K562 (cell line): ENCODE data around the gene PIK3R1. TPM values are rescaled to one million over a fixed set of nuclear protein-coding genes. Genes with fewer than 3 reads are reported as not detected.

ENCODE experiments used
- ATAC-seq: fragments of 200-7000 bp; cut with Tn5 transposase; 3 replicates; pipeline ENCODE4 v1.9.1; 2020; ENCODE audit warnings: moderate library complexity
- BruUV-seq: library from RNA; stranded (reverse); fragments of 400-500 nt; replicated peaks from 2 replicates; lab custom pipeline; 2021; lab: Mats Ljungman, UMichigan
- CTCF ChIA-PET: fragments of 300-600 bp; formaldehyde crosslinking; extraction: SDS; loops from one replicate; lab custom pipeline; 2021; ENCODE audit warnings: low intra/inter-chr PET ratio; lab: Yijun Ruan, JAX
- POLR2A ChIA-PET: fragments of 300-600, 350-650 bp; sonication (Branson Sonifier 250); formaldehyde crosslinking; extraction: SDS; loops from one replicate; lab custom pipeline; 2021; ENCODE audit warnings: antibody characterized with exemption, inconsistent platforms; lab: Yijun Ruan, JAX
- DNase-seq, 4 experiments: peaks; one replicate each; pipeline versions ENCODE4 v3.0.0 to v3.0.0-alpha.2; 2011 to 2018; ENCODE audit warnings: low spot score in 3 of 4, mixed read lengths in 3 of 4; ENCODE audit errors: extremely low read depth in 1 of 4
- FAIRE-seq: peaks from 2 replicates; lab custom pipeline; 2011; peaks lifted over from hg19 to GRCh38; lab: Jason Lieb, UNC
- H2AFZ ChIP-seq: 2 replicates; pipeline ENCODE4 v1.6.0; 2011; ENCODE audit warnings: low read depth, low read length, control low read depth, inconsistent platforms
- H3K27ac ChIP-seq: fragments of 200-600 bp; 3 replicates; pipeline ENCODE4 v1.8.0; 2011; ENCODE audit warnings: low read depth, mild to moderate bottlenecking, control low read depth, inconsistent platforms, low read length, moderate library complexity, mixed read lengths; ENCODE audit errors: extremely low read depth
- H3K27me3 ChIP-seq, 2 experiments: fragments of 300-600 bp in 1 of 2; 2 replicates in 1 of 2; 3 replicates in 1 of 2; pipeline versions ENCODE4 v1.6.0 to v1.8.0; 2011; ENCODE audit warnings: inconsistent platforms in 2 of 2, low read length in 2 of 2, mild to moderate bottlenecking in 1 of 2, mixed read lengths in 1 of 2, moderate library complexity in 1 of 2; ENCODE audit not compliant: control insufficient read depth in 2 of 2, insufficient read depth in 2 of 2
- H3K36me3 ChIP-seq: fragments of 300-600 bp; 3 replicates; pipeline ENCODE4 v1.8.0; 2011; ENCODE audit warnings: mild to moderate bottlenecking, low read length, inconsistent platforms; ENCODE audit not compliant: control insufficient read depth, insufficient read depth
- H3K4me1 ChIP-seq, 2 experiments: fragments of 200-600 bp in 1 of 2; replicated peaks in 1 of 2; 2 replicates in 1 of 2; 3 replicates in 1 of 2; pipeline versions ENCODE4 v1.5.1 to v1.8.0; 2011; ENCODE audit warnings: inconsistent platforms in 2 of 2, low read length in 2 of 2, mild to moderate bottlenecking in 1 of 2, mixed read lengths in 1 of 2, moderate library complexity in 1 of 2; ENCODE audit not compliant: control insufficient read depth in 2 of 2, insufficient read depth in 2 of 2
- H3K4me2 ChIP-seq: 2 replicates; pipeline ENCODE4 v1.6.1; 2011; ENCODE audit warnings: low read length, control low read depth, inconsistent platforms, mixed read lengths; ENCODE audit not compliant: insufficient read depth
- H3K4me3 ChIP-seq: fragments of 200-600 bp; sonication (generic), shearing (Covaris generic); 2 replicates; pipeline ENCODE4 v1.5.1; 2016; ENCODE audit warnings: control low read depth, inconsistent platforms
- H3K79me2 ChIP-seq: fragments of 200-600 bp; 3 replicates; pipeline ENCODE4 v1.8.0; 2011; ENCODE audit warnings: low read length, inconsistent platforms; ENCODE audit not compliant: control insufficient read depth, insufficient read depth
- H3K9ac ChIP-seq, 2 experiments: 2 replicates each; pipeline versions ENCODE4 v1.6.0 to v1.6.1; 2011; ENCODE audit warnings: low read depth in 2 of 2, low read length in 2 of 2, control low read depth in 1 of 2, inconsistent platforms in 1 of 2, mild to moderate bottlenecking in 1 of 2, mixed read lengths in 1 of 2; ENCODE audit not compliant: insufficient read depth in 1 of 2
- H3K9me1 ChIP-seq: one replicate; pipeline ENCODE4 v1.6.0; 2011; ENCODE audit warnings: inconsistent platforms, mild to moderate bottlenecking, low read length, moderate library complexity; ENCODE audit not compliant: control insufficient read depth, insufficient read depth
- H3K9me3 ChIP-seq: replicated peaks from 2 replicates; pipeline ENCODE4 v1.5.1; 2011; ENCODE audit warnings: low read depth, low read length, inconsistent platforms; ENCODE audit not compliant: control insufficient read depth, insufficient read depth
- H4K20me1 ChIP-seq: replicated peaks from 2 replicates; pipeline ENCODE4 v1.6.1; 2011; ENCODE audit warnings: low read length, inconsistent platforms, mixed read lengths; ENCODE audit not compliant: control insufficient read depth, insufficient read depth
- BMI1 ChIP-seq: fragments of 150-350 bp; IDR thresholded peaks from 2 replicates; pipeline ENCODE4 v1.6.1; 2014; ENCODE audit warnings: low read length
- BRCA1 ChIP-seq, 2 experiments: fragments of 450-650 bp in 1 of 2; sonication (generic) in 1 of 2; formaldehyde crosslinking in 1 of 2; IDR thresholded peaks; 2 replicates each; pipeline versions ENCODE4 v1.5.0 to v1.6.1; 2017 to 2020; ENCODE audit warnings: mild to moderate bottlenecking in 1 of 2, missing genetic modification reagents in 1 of 2
- FOXK2 ChIP-seq, 2 experiments: fragments of 450-650 bp; IDR thresholded peaks in 1 of 2; conservative IDR thresholded peaks in 1 of 2; 2 replicates each; pipeline ENCODE4 v1.6.1; 2016; ENCODE audit warnings: low read depth in 2 of 2, mild to moderate bottlenecking in 1 of 2
- PTBP1 ChIP-seq: fragments of 200-400 bp; formaldehyde crosslinking; IDR thresholded peaks from 2 replicates; pipeline ENCODE4 v1.6.1; 2017; ENCODE audit warnings: low read depth, low read length
- RFX7 ChIP-seq: fragments of 250-450 bp; sonication (Bioruptor Pico); IDR thresholded peaks from 2 replicates; pipeline ENCODE4 v1.5.1; 2021; ENCODE audit warnings: mild to moderate bottlenecking
- SIN3B ChIP-seq: fragments of 450-650 bp; IDR thresholded peaks from 2 replicates; pipeline ENCODE4 v1.6.1; 2017; ENCODE audit warnings: low read depth, mild to moderate bottlenecking, moderate library complexity
- TFAM ChIP-seq: fragments of 250-450 bp; sonication (Bioruptor Pico); conservative IDR thresholded peaks from 2 replicates; pipeline ENCODE4 v1.5.0; 2021; ENCODE audit warnings: mild to moderate bottlenecking, moderate library complexity
- ZNF780A ChIP-seq: fragments of 250-450 bp; sonication (Bioruptor Pico); IDR thresholded peaks from 2 replicates; pipeline ENCODE4 v1.5.0; 2021; ENCODE audit warnings: mild to moderate bottlenecking
- WGBS: fragments of 100-300 bp; shearing (Covaris generic); methylation state at CpG from one replicate; pipeline ENCODE4 v1.1.6; 2016; ENCODE audit warnings: low coverage, mixed read lengths; ENCODE audit not compliant: insufficient coverage; ENCODE audit errors: missing lambda C conversion rate; 5-methylcytosine and 5-hydroxymethylcytosine counted together
- in situ Hi-C: fragments of 300-500 bp; cut with MboI; formaldehyde crosslinking; loops from 4 replicates; pipeline ENCODE4 v1.15.0; 2018; ENCODE audit warnings: inconsistent platforms, mixed read lengths
- intact Hi-C: fragments of 100-400 bp; cut with micrococcal nuclease; formaldehyde crosslinking; loops from 2 replicates; pipeline ENCODE4 v1.14.2; 2022
- polyA plus RNA-seq, 8 experiments: library from polyadenylated mRNA; depleted of rRNA in 4 of 8; stranded (reverse) in 5 of 8; unstranded in 3 of 8; fragments of >200 nt; fragmentation: Nextera tagmentation in 2 of 8; fragmentation: Illumina TruSeq in 1 of 8; extraction: Ambion mirVana in 2 of 8; extraction: Trizol in 1 of 8; gene quantifications; 2 replicates each; pipeline versions ENCODE4 v1.2.1 to v1.2.3, GENCODE V29; 2011 to 2014; ENCODE audit warnings: inconsistent platforms in 1 of 8, missing spikeins in 1 of 8
- total RNA-seq, 7 experiments: library from RNA; depleted of rRNA in 6 of 7; stranded (reverse); fragments of >200 nt in 6 of 7; fragmentation: Illumina TruSeq in 2 of 7; extraction: Trizol in 2 of 7; gene quantifications; 2 replicates each; pipeline versions ENCODE4 v1.2.1 to v1.2.3, GENCODE V29; 2011 to 2021; ENCODE audit warnings: low replicate concordance in 1 of 7
- TF ChIP-seq, protein P1 (sequence below): fragments of 250-450 bp; sonication (Bioruptor Pico); IDR thresholded peaks from 2 replicates; pipeline ENCODE4 v1.5.1; 2021; ENCODE audit warnings: mild to moderate bottlenecking
- TF ChIP-seq, protein P2 (sequence below): fragments of 200-400 bp; formaldehyde crosslinking; IDR thresholded peaks from 2 replicates; pipeline ENCODE4 v1.6.1; 2017; ENCODE audit warnings: mild to moderate bottlenecking, low read depth, low read length, moderate library complexity

The PIK3R1 gene
- total and polyA plus RNA-seq, 9 of the 15 experiments (the other 6 are each of a cell fraction or from before 2014, with no cell fraction given), result 1.1 to 9.7 (median 4.8) TPM

DNA sequence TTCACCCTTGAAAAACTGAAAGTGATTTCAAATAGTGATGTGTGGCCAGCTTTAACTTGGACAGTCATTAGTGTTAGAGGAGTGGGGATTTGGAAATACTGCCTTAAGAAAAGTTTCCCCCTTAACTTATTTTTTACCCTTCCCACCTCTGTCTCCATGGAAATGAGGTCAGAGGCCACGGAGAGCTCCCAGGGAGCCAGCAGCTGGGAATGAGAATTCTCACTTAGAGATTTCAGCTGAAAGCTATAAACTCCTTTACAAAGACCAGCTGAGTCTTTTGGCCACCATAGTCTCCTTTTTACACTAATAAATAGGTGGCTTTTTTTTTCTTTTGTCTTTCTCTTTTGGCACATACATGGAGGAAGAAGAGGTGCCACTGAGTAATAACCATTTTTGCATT is 45.7 kb upstream of the PIK3R1 start:
- in situ Hi-C loops (no loop called here), intact Hi-C loops (no loop called here)
- Histone ChIP-seq H3K4me1 (no peaks in the 10 kb centered on the region), H3K4me2 (no peak overlapping the region), H3K9me1 (no peaks in the 10 kb centered on the region), H3K9me3 (no peaks in the 10 kb centered on the region), H3K9ac (no peak overlapping the region), H3K79me2 (no peaks in the 10 kb centered on the region), H3K27ac (no peak overlapping the region), H4K20me1 (no peaks in the 10 kb centered on the region), H3K4me3 (no peak overlapping the region)
- CTCF ChIA-PET, result no interaction called here
- ATAC-seq (no peak), FAIRE-seq (no peak)
- BruUV-seq, result no TSS peak
- POLR2A ChIA-PET, result interaction anchor here (1.0 kb wide), 1 partner anchor 10 kb away, joined by 3 read pairs; no protein-coding TSS in a partner anchor
- TF ChIP-seq BRCA1 (IDR thresholded peaks at IDR 0.05) (no peak), BRCA1 (CRISPR knock-in tag; IDR thresholded peaks at IDR 0.05) (no peak), TFAM (CRISPR knock-in tag) (no peak), BMI1 (no peak), SIN3B (no peak), ZNF780A (CRISPR knock-in tag) (no peak), FOXK2 (conservative IDR thresholded peaks at IDR 0.05 in 1 of 2, IDR thresholded peaks at IDR 0.05 in 1 of 2; ENCODE audit: low read depth in 2 of 2) (no peak), PTBP1 (no peak), RFX7 (no peak)
- TF ChIP-seq, protein P1, sequence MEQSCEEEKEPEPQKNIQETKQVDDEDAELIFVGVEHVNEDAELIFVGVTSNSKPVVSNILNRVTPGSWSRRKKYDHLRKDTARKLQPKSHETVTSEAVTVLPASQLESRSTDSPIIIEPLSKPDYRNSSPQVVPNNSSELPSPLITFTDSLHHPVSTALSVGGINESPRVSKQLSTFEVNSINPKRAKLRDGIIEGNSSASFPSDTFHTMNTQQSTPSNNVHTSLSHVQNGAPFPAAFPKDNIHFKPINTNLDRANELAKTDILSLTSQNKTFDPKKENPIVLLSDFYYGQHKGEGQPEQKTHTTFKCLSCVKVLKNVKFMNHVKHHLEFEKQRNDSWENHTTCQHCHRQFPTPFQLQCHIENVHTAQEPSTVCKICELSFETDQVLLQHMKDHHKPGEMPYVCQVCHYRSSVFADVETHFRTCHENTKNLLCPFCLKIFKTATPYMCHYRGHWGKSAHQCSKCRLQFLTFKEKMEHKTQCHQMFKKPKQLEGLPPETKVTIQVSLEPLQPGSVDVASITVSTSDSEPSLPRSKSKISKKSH (CRISPR knock-in tag), result no peak
- TF ChIP-seq, protein P2, sequence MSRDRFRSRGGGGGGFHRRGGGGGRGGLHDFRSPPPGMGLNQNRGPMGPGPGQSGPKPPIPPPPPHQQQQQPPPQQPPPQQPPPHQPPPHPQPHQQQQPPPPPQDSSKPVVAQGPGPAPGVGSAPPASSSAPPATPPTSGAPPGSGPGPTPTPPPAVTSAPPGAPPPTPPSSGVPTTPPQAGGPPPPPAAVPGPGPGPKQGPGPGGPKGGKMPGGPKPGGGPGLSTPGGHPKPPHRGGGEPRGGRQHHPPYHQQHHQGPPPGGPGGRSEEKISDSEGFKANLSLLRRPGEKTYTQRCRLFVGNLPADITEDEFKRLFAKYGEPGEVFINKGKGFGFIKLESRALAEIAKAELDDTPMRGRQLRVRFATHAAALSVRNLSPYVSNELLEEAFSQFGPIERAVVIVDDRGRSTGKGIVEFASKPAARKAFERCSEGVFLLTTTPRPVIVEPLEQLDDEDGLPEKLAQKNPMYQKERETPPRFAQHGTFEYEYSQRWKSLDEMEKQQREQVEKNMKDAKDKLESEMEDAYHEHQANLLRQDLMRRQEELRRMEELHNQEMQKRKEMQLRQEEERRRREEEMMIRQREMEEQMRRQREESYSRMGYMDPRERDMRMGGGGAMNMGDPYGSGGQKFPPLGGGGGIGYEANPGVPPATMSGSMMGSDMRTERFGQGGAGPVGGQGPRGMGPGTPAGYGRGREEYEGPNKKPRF, result no peak
- TF ChIP-seq, all 486 proteins: peak for 0
- WGBS, result 0% methylated on average over 1 of the region's 1 CpG
- no peaks in the 10 kb centered on the region for H3K36me3 ChIP-seq
- DNase-seq, result no peak
- no peak overlapping the region for H2AFZ ChIP-seq
- H3K27me3 ChIP-seq, result peaks cover 4 to 10% of the 10 kb centered on the region in 2 experiments; a peak in 3 of 5 replicates
